ENCODE measurements around the gene TRIO. TPM values are rescaled to one million over a fixed set of nuclear protein-coding genes. Genes with fewer than 3 reads are reported as not detected.

TRIO gene
- total RNA-seq, 1 donor = 410 TPM

DNA sequence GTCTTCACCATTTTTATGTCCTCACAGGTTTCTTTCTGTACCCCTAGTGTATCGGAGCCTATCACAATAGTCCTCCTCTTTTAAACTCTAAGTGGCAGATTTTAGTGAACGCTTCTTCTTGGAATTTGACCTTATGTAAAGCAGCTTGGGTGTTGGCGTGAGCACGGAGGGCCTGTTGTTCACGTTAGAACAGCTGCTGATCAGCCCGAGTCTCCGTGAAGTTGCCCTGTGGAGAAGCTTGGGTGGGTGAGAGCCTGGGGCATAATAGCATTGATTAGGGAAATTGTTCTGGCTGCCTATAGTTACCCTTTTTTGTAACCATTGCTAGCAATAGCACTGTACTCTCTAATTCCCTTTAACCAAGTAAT, 271.5 kb downstream of the TRIO start:
- H3K4me3 ChIP-seq (ENCODE audit: low read depth, low read length) = no peak overlapping the region
- no peak for DNase-seq (ENCODE audit: low read depth)
- TF ChIP-seq, protein P1, sequence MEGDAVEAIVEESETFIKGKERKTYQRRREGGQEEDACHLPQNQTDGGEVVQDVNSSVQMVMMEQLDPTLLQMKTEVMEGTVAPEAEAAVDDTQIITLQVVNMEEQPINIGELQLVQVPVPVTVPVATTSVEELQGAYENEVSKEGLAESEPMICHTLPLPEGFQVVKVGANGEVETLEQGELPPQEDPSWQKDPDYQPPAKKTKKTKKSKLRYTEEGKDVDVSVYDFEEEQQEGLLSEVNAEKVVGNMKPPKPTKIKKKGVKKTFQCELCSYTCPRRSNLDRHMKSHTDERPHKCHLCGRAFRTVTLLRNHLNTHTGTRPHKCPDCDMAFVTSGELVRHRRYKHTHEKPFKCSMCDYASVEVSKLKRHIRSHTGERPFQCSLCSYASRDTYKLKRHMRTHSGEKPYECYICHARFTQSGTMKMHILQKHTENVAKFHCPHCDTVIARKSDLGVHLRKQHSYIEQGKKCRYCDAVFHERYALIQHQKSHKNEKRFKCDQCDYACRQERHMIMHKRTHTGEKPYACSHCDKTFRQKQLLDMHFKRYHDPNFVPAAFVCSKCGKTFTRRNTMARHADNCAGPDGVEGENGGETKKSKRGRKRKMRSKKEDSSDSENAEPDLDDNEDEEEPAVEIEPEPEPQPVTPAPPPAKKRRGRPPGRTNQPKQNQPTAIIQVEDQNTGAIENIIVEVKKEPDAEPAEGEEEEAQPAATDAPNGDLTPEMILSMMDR (IDR thresholded peaks at IDR 0.05; ENCODE audit: insufficient read depth, low read depth, low read length) = no peak

DNA sequence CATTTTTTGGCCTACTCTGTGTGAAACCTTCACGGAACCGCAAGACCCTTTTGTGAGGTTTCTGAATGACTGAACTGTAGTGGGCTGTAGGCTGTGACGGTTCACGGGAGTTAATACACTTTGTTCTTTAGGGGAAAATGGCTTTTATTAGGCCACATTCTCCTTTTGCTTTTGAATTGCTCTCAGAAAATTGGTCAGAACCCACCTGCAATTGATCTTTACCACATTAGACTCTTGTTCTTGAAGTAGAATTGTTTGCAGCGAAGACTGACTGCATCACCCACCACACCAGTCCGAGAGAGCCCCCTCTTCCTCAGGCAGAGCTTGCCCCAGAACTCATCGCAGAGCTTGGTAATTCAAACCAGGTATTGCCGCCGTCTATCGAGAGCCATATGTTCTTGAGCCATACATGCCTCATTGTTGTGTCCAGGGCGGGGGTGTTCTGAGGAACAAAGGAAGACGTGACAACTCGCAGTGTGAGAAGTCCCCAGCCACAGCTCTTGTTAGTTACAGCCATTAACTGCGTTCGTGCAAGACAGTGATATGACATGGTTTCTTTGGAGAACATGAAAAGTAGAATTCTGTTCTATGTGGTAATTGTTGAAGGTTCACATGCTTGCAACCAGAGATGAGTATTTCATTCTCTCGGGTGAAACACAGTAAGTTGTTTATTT, 272.0 kb downstream of the TRIO start:
- H3K4me3 ChIP-seq (ENCODE audit: low read depth, low read length) = no peak overlapping the region
- peak; percentile 21 for DNase-seq (ENCODE audit: low read depth)
- TF ChIP-seq, protein P1 (IDR thresholded peaks at IDR 0.05; ENCODE audit: insufficient read depth, low read depth, low read length) = no peak

DNA sequence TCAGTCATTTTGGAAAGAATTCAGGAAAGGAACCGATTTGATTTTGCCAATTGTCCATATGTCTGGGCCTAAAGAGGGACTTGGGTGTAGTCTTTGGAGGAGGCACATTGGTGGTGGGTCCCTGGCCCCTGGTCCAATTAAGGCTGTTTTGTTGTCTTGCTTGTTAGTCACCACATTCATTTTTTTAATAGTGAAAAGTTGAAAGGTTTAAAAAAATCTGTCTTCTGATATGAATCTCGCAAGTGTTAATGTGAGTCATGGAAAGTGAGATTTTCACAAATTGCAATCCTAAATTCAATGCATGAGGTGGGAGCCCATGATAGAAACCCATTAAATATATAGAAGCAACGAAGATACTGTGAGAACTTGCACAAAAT, 272.5 kb downstream of the TRIO start:
- DNase-seq (ENCODE audit: low read depth) = peak; percentile 16
- no peak overlapping the region for H3K4me3 ChIP-seq (ENCODE audit: low read depth, low read length)
- TF ChIP-seq, protein P1 (IDR thresholded peaks at IDR 0.05; ENCODE audit: insufficient read depth, low read depth, low read length) = no peak

DNA sequence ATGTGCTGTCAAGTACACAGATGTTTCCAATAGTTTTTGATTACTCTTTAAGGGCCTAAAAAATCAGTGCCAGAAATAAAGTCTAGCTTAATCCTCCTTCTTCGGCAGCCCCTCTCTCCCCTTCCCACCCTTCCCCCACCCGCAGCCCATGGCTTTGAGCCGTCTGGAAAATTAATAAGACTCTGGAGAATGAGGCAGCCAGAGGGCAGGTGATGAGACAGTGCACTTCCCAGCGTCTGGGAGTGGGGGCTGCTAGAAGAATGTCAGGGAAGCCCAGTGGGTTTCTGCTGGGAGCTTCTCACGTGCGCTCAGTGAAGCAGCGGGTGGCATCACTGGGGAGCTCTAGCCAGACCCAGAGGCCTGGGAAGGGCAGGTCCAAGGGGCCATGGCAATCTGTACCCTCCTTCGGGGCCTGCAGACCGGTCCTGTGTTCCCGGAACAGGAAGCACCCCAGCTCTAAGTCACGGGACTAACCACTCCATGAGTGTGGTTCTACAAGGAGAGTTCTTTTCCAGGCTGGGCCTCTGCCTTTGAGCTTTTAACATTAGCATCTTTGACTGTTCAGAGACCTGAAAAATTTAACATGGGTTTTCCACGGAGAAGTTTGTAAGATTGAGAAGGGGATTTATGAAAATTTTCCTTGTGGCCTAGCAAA, 273.6 kb downstream of the TRIO start:
- TF ChIP-seq, protein P1 (IDR thresholded peaks at IDR 0.05; ENCODE audit: insufficient read depth, low read depth, low read length) = no peak
- H3K4me3 ChIP-seq (ENCODE audit: low read depth, low read length) = no peak overlapping the region
- peak; percentile 43 for DNase-seq (ENCODE audit: low read depth)

DNA sequence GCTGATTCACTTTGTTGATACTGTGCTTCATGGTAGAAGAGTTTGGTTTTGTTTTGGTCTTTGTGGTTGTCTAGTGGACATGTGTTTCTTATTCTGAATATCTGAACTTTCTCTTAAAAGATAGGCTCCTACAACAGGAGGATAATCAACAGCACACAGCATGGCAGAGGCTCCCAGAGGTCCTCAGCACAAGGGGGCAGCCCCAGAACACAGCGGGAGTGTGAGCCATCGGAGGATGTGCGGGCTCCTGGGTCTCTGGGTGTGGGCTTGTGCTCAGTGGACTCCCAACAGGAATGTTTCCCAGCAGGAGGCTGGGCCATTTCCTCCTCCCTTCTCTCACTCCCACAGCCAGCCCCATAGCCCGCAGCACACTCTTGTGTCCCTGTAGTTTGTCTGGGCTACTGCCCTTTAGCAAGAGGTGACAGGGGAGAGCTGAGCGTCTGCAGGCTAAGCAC, 274.2 kb downstream of the TRIO start:
- TF ChIP-seq, protein P1 (IDR thresholded peaks at IDR 0.05; ENCODE audit: insufficient read depth, low read depth, low read length) = peak; percentile 21
- H3K4me3 ChIP-seq (ENCODE audit: low read depth, low read length) = no peak overlapping the region
- DNase-seq (ENCODE audit: low read depth) = peak; percentile 85

DNA sequence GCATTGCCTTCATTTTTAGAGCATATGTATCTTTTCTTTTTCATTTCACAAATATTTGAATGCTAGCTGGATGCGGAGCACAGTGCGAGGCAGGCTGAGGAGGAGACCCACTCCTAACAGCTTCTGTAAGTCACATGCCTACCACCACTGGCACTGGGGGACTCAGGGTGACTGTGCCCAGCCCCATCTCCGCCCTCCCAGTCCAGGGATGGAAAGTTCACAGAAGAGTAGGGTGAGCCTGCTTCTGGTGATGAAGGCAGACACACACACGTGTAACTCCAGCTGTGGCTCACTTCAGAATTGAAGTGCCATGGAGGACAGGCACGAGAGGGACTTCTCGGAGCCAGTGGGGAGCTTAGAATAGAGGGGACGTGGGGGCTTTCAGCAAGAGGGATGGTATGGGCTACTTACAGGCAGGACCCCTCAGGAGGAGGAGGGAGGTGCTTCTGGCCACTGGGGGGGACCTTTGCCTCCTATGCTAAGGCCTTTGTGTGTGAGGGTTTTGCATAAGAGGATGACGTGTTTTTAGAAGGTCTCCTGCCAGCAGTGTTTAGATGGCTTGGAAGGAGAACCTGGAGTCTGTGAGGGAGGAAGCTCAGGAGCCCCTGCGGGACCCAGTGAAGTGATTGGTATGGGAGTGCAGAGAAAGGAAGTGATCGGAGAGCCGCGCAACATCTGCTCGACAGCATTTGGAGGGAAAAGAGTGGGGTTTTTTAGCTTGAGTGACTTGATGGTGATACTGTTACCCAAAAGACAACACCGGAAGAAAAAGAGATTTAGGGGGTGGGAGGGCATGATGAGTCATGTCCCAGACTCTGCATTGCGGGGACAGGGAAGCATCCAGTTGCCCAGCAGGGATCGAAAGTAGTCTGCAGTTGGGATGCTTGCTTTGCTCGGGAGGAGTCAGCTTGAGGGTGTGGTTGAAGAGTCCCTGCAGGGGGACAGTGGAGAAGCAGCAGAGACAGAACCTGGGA, 274.9 kb downstream of the TRIO start:
- peak; percentile 67 for DNase-seq (ENCODE audit: low read depth)
- TF ChIP-seq, protein P1 (IDR thresholded peaks at IDR 0.05; ENCODE audit: insufficient read depth, low read depth, low read length) = no peak
- no peak overlapping the region for H3K4me3 ChIP-seq (ENCODE audit: low read depth, low read length)
